ENCODE data around the gene PLD4. TPM values are rescaled to one million over a fixed set of nuclear protein-coding genes. Genes with fewer than 3 reads are reported as not detected.
"Not testable (repeated sequence)": the region's sequence is repeated elsewhere in the genome, so short reads cannot be mapped to it uniquely, and the experiment has no call there.

Gene PLD4
- total RNA-seq, 1 experiment from 2014 or later: not detected

- DNase-seq (ENCODE audit: low read depth): no peak
- in situ Hi-C loops (cut with HindIII; ENCODE audit: low pct_unique_long_range_greater_than_20kb, low sequenced_read_pairs): no loop called here
These were observed 28.7 kb upstream of the PLD4 start for GRCh38 chr14:104895786-104896661.

GRCh38 chr14:104897330-104898194 is 27.1 kb upstream of the PLD4 start:
- in situ Hi-C loops (cut with HindIII; ENCODE audit: low pct_unique_long_range_greater_than_20kb, low sequenced_read_pairs): no loop called here

GRCh38 chr14:104898195-104898558 is 26.5 kb upstream of the PLD4 start:
- in situ Hi-C loops (cut with HindIII; ENCODE audit: low pct_unique_long_range_greater_than_20kb, low sequenced_read_pairs): no loop called here
- DNase-seq (ENCODE audit: low read depth): no peak

More at GRCh38 chr14:104897330-104898194, 27.1 kb upstream of the PLD4 start:
- DNase-seq (ENCODE audit: low read depth): no peak

DNA sequence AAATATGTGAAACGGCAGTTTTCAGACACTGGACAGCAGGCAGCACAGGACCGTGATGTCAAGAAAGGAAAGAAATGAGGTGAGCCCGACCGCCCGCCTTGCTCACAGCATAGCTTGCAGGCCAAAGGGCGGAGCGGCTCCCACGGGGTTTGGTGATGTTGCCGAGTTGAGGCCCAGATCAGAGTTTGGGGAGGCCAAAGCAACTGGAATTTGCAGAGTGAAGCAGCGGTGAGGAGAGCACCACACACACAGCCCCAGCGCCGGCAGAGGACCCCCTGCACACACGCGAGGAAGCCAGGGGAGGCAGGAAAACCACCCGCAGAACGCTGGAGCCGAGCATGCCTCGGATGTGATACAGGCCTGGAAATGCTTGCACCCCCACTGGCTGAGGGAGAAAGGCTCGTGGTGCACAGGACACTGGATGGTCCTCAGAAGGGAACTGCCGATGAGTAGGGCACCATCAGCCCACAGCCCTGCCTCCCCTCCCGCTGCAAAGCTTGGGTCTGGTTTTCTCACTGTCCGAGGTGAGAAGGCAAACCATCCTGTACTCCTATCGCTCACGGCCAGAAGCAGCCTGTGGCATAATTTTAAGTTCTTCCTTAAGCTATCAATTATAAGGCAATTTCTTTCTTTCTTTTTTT is 25.7 kb upstream of the PLD4 start:
- in situ Hi-C loops (cut with HindIII; ENCODE audit: low pct_unique_long_range_greater_than_20kb, low sequenced_read_pairs): no loop called here
- DNase-seq (ENCODE audit: low read depth): no peak

DNA sequence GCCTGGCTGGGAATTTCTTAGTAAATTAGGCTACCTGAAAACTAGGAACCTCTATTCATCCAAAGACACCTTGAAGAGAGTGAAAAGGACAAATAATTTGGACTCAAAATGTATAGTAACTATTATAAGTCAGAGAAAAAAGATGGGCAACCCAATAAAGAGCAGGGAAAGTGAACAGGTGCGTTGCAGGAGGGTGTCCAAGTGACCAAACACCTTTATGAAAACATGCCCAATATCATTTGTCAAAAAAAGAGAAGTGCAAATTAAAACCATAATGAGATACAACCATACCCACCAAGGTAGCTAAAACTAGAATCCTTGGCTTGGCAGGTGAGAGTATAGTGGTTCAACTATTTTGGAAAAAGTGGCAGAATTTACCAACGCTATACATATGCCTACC is 24.9 kb upstream of the PLD4 start:
- in situ Hi-C loops (cut with HindIII; ENCODE audit: low pct_unique_long_range_greater_than_20kb, low sequenced_read_pairs): no loop called here
- DNase-seq (ENCODE audit: low read depth): no peak

GRCh38 chr14:104900639-104901512 is 23.8 kb upstream of the PLD4 start:
- no peak for DNase-seq (ENCODE audit: low read depth)
- in situ Hi-C loops (cut with HindIII; ENCODE audit: low pct_unique_long_range_greater_than_20kb, low sequenced_read_pairs): no loop called here

DNA sequence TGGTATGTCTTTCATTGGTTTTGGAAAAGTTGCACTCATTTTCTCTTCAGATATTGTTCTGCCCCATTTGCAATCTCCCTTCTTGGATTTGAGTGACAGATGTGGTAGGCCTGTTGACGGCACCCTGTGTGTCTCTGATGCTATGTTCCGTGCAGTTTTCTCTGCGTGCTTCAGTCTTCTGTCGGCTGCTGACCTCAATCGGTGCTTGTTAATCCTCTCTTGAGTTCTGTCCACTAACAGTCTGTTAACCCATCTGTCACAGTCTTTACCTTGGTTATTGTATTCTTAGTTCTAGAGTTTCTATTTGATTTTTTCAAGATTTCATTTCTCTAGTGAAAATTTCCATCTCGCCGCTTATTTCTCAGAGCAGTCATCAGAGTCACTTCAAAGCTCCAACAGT is 20.7 kb upstream of the PLD4 start:
- DNase-seq (ENCODE audit: low read depth): no peak
- in situ Hi-C loops (cut with HindIII; ENCODE audit: low pct_unique_long_range_greater_than_20kb, low sequenced_read_pairs): no loop called here

- DNase-seq (ENCODE audit: low read depth); in situ Hi-C loops (cut with HindIII; ENCODE audit: low pct_unique_long_range_greater_than_20kb, low sequenced_read_pairs): not testable (repeated sequence)
These were observed 19.8 kb upstream of the PLD4 start for GRCh38 chr14:104904650-104905578.

DNA sequence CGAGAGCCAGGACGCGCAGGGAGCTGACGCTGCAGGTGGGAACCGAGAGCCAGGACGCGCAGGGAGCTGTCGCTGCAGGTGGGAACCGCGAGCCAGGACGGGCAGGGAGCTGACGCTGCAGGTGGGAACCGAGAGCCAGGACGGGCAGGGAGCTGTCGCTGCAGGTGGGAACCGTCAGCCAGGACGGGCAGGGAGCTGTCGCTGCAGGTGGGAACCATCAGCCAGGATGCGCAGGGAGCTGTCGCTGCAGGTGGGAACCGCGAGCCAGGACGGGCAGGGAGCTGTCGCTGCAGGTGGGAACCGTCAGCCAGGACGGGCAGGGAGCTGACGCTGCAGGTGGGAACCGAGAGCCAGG is 19.1 kb upstream of the PLD4 start:
- in situ Hi-C loops (cut with HindIII; ENCODE audit: low pct_unique_long_range_greater_than_20kb, low sequenced_read_pairs); DNase-seq (ENCODE audit: low read depth): not testable (repeated sequence)

DNA sequence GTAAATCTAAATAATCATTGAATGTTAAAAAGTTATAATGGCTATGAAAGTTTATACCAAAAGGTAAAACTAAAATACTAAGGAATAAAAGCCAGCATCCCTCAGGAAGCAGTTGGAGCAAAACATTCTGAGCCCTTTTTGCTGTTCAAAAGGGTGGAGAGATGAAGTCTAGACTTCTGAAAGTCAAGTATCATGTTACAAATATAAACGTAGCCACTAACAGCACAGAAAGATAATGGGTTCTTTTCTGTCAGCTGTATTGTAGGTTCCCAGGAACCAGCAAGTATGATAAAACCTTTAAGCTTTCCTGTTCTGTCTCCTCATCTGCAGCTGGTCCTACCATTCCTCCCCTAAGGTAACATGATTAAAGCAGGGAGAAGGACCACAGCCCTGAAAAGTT is 16.4 kb upstream of the PLD4 start:
- in situ Hi-C loops (cut with HindIII; ENCODE audit: low pct_unique_long_range_greater_than_20kb, low sequenced_read_pairs): no loop called here
- DNase-seq (ENCODE audit: low read depth): no peak

DNA sequence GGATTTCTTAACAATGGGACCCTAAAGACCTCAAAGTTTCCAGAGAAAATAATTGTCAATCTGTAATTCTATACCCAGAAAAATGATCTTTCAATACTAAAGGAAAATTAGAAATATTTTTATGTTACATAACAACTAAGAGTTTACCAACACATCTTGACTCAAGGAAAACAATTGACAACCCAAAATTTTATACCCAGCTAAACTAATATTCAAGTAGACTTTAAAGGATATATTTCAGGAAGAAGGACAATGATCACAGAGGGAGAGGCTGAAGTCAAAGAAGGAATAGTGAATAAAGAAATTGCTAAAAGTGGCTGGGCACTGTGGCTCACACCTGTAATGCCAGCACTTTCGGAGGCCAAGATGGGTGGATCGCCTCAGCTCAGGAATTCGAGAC is 12.6 kb upstream of the PLD4 start:
- no peak for DNase-seq (ENCODE audit: low read depth)
- in situ Hi-C loops (cut with HindIII; ENCODE audit: low pct_unique_long_range_greater_than_20kb, low sequenced_read_pairs): no loop called here

DNA sequence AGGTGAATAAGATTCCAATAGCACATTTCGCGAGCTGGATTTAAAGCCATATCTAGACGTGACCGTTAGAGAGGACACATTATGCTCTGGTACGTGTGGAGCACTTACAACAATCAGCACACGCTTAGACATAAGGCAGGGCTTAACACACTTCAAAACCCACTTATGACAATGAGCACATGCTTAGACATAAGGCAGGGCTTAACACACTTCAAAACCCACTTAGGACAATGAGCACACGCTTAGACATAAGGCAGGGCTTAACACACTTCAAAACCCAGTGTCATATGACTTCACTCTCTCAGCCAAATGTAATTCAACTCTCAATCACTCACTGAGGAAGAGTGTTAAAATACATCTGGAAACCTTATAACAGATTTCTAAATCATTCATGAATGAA is 11.2 kb upstream of the PLD4 start:
- no peak for DNase-seq (ENCODE audit: low read depth)
- in situ Hi-C loops (cut with HindIII; ENCODE audit: low pct_unique_long_range_greater_than_20kb, low sequenced_read_pairs): no loop called here

DNA sequence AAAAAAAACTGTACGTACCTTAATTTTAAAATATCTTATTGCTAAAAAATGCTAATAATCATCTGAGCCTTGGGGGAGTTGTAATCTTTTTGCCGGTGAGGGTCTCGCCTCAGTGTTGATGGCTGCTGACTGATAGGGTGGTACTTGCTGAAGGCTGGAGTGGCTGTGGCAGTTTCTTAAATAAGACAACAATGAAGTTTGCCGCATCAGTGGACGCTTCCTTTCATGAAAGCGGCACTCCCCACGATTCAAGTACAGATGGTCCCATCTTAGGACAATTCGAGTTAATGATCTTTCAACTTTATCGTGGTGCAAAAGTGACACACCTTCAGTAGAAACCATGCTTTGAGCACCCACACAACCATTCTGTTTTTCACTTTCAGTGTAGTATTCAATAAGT is 7.6 kb upstream of the PLD4 start:
- DNase-seq (ENCODE audit: low read depth): no peak
- in situ Hi-C loops (cut with HindIII; ENCODE audit: low pct_unique_long_range_greater_than_20kb, low sequenced_read_pairs): no loop called here

DNA sequence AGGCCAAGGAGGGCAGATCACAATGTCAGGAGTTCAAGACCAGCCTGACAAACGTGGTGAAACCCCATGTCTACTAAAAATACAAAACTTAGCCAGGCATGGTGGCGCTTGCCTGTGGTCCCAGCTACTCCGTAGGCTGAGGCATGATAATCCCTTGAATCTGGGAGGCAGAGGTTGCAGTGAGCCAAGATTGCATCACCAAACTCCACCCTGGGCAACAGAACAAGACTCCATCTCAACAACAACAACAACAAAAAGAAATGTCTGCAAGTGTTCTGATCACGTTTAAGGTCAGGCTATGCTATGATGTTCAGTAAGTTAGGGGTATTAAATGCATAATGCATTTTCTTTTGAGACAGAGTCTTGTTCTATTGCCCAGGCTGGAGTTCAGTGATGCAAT is 6.7 kb upstream of the PLD4 start:
- no peak for DNase-seq (ENCODE audit: low read depth)
- in situ Hi-C loops (cut with HindIII; ENCODE audit: low pct_unique_long_range_greater_than_20kb, low sequenced_read_pairs): no loop called here

GRCh38 chr14:104919152-104919992 is 5.3 kb upstream of the PLD4 start:
- DNase-seq (ENCODE audit: low read depth); in situ Hi-C loops (cut with HindIII; ENCODE audit: low pct_unique_long_range_greater_than_20kb, low sequenced_read_pairs): not testable (repeated sequence)

DNA sequence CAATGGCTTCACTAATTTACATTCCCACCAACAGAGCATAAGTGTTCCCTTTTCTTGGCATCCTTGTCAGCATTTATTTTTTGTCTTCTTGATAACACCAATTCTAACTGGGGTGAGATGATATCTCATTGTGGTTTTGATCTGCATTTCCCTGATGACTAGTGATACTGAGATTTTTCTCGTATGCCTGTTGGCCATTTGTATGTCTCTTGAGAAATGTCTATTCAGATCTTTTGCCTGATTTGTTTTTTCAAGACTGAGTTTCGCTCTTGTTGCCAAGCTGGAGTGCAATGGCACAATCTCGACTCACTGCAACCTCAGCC is 4.7 kb upstream of the PLD4 start:
- DNase-seq (ENCODE audit: low read depth): no peak
- in situ Hi-C loops (cut with HindIII; ENCODE audit: low pct_unique_long_range_greater_than_20kb, low sequenced_read_pairs): no loop called here
